HL-60/S4 treated with retinoic acid at 250 ng/mL for 4 days and 3 days (cell line): ENCODE results near the gene FMN2.

Source experiments
- in situ Hi-C: fragments of 300-500 bp; cut with MboI; formaldehyde crosslinking; loops from 2 replicates; pipeline ENCODE4 v1.7.0; 2022; ENCODE audit warnings: low sequenced_read_pairs

Gene FMN2

DNA sequence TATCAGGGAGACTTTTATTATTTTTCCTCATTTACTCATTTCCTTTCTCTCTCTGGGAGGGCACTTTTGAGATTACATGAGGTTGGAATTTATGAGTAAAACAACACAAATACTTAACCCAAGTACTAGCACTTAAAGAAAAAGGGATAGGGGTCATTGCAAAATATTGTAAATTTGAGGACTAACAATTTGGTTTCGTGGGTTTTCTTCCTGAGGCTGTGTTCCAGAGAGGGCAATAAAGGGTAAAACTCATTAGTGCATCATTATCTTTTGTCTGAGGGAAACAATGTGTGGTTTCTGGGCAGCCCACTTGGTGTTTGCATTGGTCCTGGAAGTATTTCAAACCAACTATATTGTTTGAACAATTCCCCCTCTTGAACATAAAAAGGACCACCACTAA, 423.8 kb downstream of the FMN2 start:
- in situ Hi-C loops: no loop called here

DNA sequence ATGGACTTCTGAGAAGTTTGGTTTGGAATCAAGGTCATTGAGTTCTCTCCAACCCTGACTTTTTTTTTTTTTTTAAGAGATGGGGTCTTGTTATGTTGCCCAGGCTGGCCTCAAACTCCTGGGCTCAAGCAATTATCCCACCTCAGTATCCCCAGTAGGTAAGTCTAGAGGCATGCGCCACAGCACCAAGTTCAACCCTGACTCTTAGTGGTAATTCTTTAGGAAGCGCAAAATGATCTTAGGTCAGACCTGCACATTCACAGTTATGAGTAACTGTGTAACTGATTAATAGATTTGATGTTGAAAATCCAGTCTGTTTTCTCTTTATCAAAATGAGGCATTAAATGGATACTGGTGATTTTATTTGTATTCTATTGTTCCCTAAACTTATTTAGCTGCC, 424.4 kb downstream of the FMN2 start:
- in situ Hi-C loops: no loop called here

DNA sequence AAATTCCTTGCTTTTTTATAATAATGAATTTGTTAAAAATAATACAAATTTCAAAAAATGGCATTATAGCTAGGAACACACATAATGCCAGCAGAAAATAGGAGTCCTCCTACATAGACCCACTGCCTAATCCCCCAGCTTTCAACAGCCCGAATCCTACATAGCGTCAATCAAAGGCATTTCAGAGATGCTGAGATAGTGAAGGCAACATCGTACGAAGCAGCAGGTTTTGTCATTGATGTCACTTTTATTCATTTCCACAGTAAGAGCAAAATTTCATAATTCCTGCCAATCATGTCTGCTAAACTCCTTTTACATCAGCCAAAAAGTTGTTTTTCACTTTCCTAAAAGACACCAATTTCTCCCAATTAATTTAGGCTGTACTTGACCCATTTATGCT, 426.2 kb downstream of the FMN2 start:
- in situ Hi-C loops: no loop called here

DNA sequence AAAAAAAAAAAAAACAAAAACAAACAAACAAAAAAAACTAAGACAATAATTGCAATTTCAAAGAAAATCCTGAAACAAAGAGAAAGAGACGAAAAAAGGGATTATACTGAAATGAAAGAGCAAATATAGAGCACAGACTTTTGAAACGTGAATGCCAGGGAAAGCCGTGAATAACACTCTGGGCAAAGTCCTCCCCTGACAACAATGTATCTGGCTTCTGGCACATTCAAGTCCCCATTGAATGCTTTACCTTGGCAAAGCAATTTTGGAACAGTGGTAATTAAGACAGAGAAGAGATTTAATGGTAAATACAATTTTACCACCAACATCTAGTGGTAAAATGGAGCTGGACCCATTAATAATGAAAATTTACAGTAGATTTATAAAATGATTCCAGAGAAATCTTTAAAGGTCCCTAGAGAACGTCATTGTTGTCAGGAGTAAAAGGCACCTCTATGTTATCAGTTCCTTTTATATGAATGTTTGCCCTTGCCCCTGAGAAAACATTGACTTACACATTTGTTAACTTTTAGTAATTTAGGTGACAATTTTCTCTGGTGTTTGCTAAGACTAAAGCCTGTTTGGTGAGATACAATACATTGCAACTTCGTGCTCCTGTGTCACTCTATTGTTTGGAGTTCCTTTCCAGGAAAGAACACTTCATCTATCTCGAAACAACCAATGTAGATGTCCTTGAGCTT, 430.6 kb downstream of the FMN2 start:
- in situ Hi-C loops: no loop called here

DNA sequence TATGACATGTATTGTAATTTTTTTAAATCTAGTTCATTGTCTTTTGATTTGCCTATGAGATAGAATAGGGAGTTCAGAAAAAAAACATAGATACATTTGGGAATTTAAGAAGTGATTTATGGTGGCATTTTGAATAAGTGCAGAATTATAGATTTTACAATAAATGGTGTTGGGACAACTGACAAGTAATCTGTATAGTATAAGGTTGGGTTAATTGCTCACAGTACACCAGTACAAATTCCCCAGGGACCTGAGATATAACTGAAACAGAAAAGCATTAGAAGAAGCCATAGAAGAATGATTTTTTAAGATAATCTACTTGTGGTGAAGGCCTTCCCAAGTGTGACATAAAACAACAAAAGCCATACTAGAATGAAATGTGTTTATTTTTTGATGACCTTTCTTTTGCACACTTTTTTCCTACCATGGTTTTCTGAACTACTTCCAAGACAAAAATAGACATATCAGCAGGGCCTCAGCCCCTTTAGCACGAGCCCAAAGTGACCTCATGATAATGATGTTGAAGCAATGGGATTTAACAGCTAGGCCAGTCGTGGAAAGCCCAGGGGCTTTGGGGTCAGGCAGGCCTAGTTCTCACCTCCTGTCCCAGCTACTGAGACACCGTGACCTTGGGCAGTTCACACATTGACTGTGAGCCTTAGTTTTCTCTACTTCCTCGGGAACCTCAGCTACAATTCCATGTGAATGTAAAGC, 432.8 kb downstream of the FMN2 start:
- in situ Hi-C loops: no loop called here
